HepG2 (cell line): ENCODE results near the gene PYCARD. TPM values are rescaled to one million over a fixed set of nuclear protein-coding genes. Genes with fewer than 3 reads are reported as not detected.

Source experiments
- ATAC-seq: fragments of 200-7000 bp; cut with Tn5 transposase; 3 replicates; pipeline ENCODE4 v1.9.1; 2020; ENCODE audit warnings: mild to moderate bottlenecking, moderate library complexity
- BruUV-seq: library from RNA; stranded (reverse); fragments of 400-500 nt; replicated peaks from 2 replicates; lab custom pipeline; 2021; lab: Mats Ljungman, UMichigan
- CTCF ChIA-PET: fragments of 300-600 bp; formaldehyde crosslinking; extraction: SDS; loops from one replicate; lab custom pipeline; 2021; ENCODE audit warnings: low total read pairs, inconsistent platforms, low intra/inter-chr PET ratio; lab: Yijun Ruan, JAX
- POLR2A ChIA-PET: fragments of 350-600 bp; sonication (Branson Sonifier 250); formaldehyde crosslinking; loops from one replicate; lab custom pipeline; 2020; ENCODE audit warnings: antibody characterized with exemption, inconsistent platforms; lab: Yijun Ruan, JAX
- DNase-seq: peaks from one replicate; pipeline ENCODE4 v3.0.0-alpha.2; 2015; ENCODE audit warnings: low spot score
- FAIRE-seq: peaks from 3 replicates; lab custom pipeline; 2011; peaks lifted over from hg19 to GRCh38; lab: Jason Lieb, UNC
- H2AFZ ChIP-seq: one replicate; pipeline ENCODE4 v1.6.1; 2011; ENCODE audit warnings: low read length, inconsistent platforms
- H3K27ac ChIP-seq: fragments of 300-600 bp; 3 replicates; pipeline ENCODE4 v1.8.0; 2011; ENCODE audit warnings: mixed run types, mild to moderate bottlenecking, mixed read lengths, low read length, inconsistent platforms; ENCODE audit not compliant: insufficient read depth; ENCODE audit errors: extremely low read length
- H3K27me3 ChIP-seq, 2 experiments: fragments of 200-600 bp in 1 of 2; 2 replicates in 1 of 2; 3 replicates in 1 of 2; pipeline versions ENCODE4 v1.6.0 to v1.8.0; 2011; ENCODE audit warnings: low read length in 2 of 2, mild to moderate bottlenecking in 2 of 2, moderate library complexity in 2 of 2, inconsistent platforms in 1 of 2; ENCODE audit not compliant: insufficient read depth in 2 of 2, control insufficient read depth in 1 of 2
- H3K36me3 ChIP-seq, 2 experiments: fragments of 200-600 bp in 1 of 2; replicated peaks in 1 of 2; 2 replicates in 1 of 2; 3 replicates in 1 of 2; pipeline versions ENCODE4 v1.5.1 to v1.8.0; 2011; ENCODE audit warnings: low read length in 2 of 2, inconsistent platforms in 1 of 2; ENCODE audit not compliant: insufficient read depth in 2 of 2, control insufficient read depth in 1 of 2
- H3K4me1 ChIP-seq: 2 replicates; pipeline ENCODE4 v1.5.1; 2012; ENCODE audit warnings: low read length, inconsistent platforms; ENCODE audit not compliant: insufficient read depth
- H3K4me2 ChIP-seq: 2 replicates; pipeline ENCODE4 v1.6.0; 2011; ENCODE audit warnings: low read depth, low read length, inconsistent platforms
- H3K4me3 ChIP-seq, 3 experiments: fragments of 200-600 bp in 1 of 3; sonication (generic), shearing (Covaris generic) in 1 of 3; replicated peaks in 1 of 3; 2 replicates each; pipeline ENCODE4 v1.5.1; 2011 to 2016; ENCODE audit warnings: low read length in 3 of 3, inconsistent platforms in 2 of 3, low read depth in 2 of 3, mild to moderate bottlenecking in 2 of 3, control low read depth in 1 of 3, mixed read lengths in 1 of 3; ENCODE audit not compliant: insufficient read depth in 1 of 3
- H3K79me2 ChIP-seq: one replicate; pipeline ENCODE4 v1.6.1; 2011; ENCODE audit warnings: low read length, inconsistent platforms; ENCODE audit not compliant: insufficient read depth
- H3K9ac ChIP-seq: 2 replicates; pipeline ENCODE4 v1.6.0; 2011; ENCODE audit warnings: mild to moderate bottlenecking, low read depth, low read length, inconsistent platforms; ENCODE audit not compliant: insufficient read depth
- H3K9me3 ChIP-seq: 2 replicates; pipeline ENCODE4 v1.5.1; 2012; ENCODE audit warnings: mild to moderate bottlenecking, low read length
- H4K20me1 ChIP-seq: 2 replicates; pipeline ENCODE4 v1.6.0; 2011; ENCODE audit warnings: inconsistent platforms, mild to moderate bottlenecking, low read length, moderate library complexity; ENCODE audit not compliant: insufficient read depth
- ASH2L ChIP-seq: fragments of 300-600, 200-600 bp; sonication (generic); IDR thresholded peaks from 2 replicates; pipeline ENCODE4 v1.7.0; 2017; ENCODE audit warnings: low read depth, mild to moderate bottlenecking, moderate library complexity, mixed read lengths, low read length; ENCODE audit not compliant: insufficient read length
- FOXP4 ChIP-seq: sonication (generic); formaldehyde crosslinking; IDR thresholded peaks from 2 replicates; pipeline ENCODE4 v1.4.0; 2020; ENCODE audit warnings: missing genetic modification reagents
- KLF12 ChIP-seq: sonication (generic); formaldehyde crosslinking; IDR thresholded peaks from 2 replicates; pipeline ENCODE4 v1.4.0; 2020; ENCODE audit warnings: missing genetic modification reagents, borderline replicate concordance
- MXD1 ChIP-seq: sonication (generic); formaldehyde crosslinking; IDR thresholded peaks from 2 replicates; pipeline ENCODE4 v1.4.0; 2020; ENCODE audit warnings: mild to moderate bottlenecking, missing genetic modification reagents
- ZIK1 ChIP-seq: sonication (generic); formaldehyde crosslinking; IDR thresholded peaks from 2 replicates; pipeline ENCODE4 v1.5.0; 2020; ENCODE audit warnings: mild to moderate bottlenecking, low read depth, missing genetic modification reagents, borderline replicate concordance
- ZNF34 ChIP-seq: sonication (generic); formaldehyde crosslinking; IDR thresholded peaks from 2 replicates; pipeline ENCODE4 v1.4.0; 2020; ENCODE audit warnings: mild to moderate bottlenecking, missing genetic modification reagents, borderline replicate concordance
- ZNF580 ChIP-seq: IDR thresholded peaks from 2 replicates; pipeline ENCODE4 v1.6.1; 2016; ENCODE audit warnings: low read depth, borderline replicate concordance
- WGBS: methylation state at CpG from one replicate; pipeline ENCODE4 v1.1.6; 2017; ENCODE audit warnings: low lambda C conversion rate; 5-methylcytosine and 5-hydroxymethylcytosine counted together
- in situ Hi-C: cut with HindIII; loops from 2 replicates; pipeline ENCODE4 v1.10.0; 2017; ENCODE audit warnings: low pct_unique_long_range_greater_than_20kb; ENCODE audit not compliant: extremely low pct_ligation_motif_present
- intact Hi-C: fragments of 100-400 bp; cut with micrococcal nuclease; formaldehyde crosslinking; loops from one replicate; pipeline ENCODE4 v1.10.0; 2022; ENCODE audit not compliant: unreplicated experiment
- polyA plus RNA-seq, 8 experiments: library from polyadenylated mRNA; depleted of rRNA in 3 of 8; stranded (reverse) in 7 of 8; unstranded in 1 of 8; fragments of >200 nt; fragmentation: Illumina TruSeq in 4 of 8; extraction: Trizol in 4 of 8; gene quantifications; 2 replicates each; pipeline versions ENCODE4 v1.2.1 to v1.2.3, GENCODE V29; 2011 to 2016; ENCODE audit warnings: low read depth in 4 of 8, missing spikeins in 1 of 8, mixed read lengths in 1 of 8; ENCODE audit not compliant: insufficient read depth in 1 of 8
- total RNA-seq, 5 experiments: library from RNA; depleted of rRNA; stranded (reverse); fragments of >200 nt; fragmentation: Illumina TruSeq; extraction: Trizol; gene quantifications; 2 replicates each; pipeline ENCODE4 v1.2.3, GENCODE V29; 2016; ENCODE audit warnings: low read depth in 1 of 5

Gene PYCARD
- total and polyA plus RNA-seq, 2 of the 13 experiments (the other 11 are each of a cell fraction or from before 2014, with no cell fraction given) = 4.8 to 9.2 TPM

GRCh38 chr16:31225193-31225592 is 22.6 kb upstream of the PYCARD start:
- no peak overlapping the region for H3K27ac ChIP-seq
- no peak overlapping the region for H3K4me3 ChIP-seq
- H3K79me2 ChIP-seq = no peaks in the 10 kb centered on the region
- in situ Hi-C loops (no loop called here), intact Hi-C loops (no loop called here)
- no peak overlapping the region for H3K4me2 ChIP-seq
- H3K9me3 ChIP-seq = no peaks in the 10 kb centered on the region
- no peaks in the 10 kb centered on the region for H3K36me3 ChIP-seq
- TF ChIP-seq MXD1 (CRISPR knock-in tag) (no peak), FOXP4 (CRISPR knock-in tag) (no peak), ZNF34 (CRISPR knock-in tag) (no peak), ZNF580 (CRISPR knock-in tag) (no peak), KLF12 (CRISPR knock-in tag) (no peak), ASH2L (no peak), ZIK1 (CRISPR knock-in tag) (no peak)
- POLR2A ChIA-PET = no interaction called here
- no peak for FAIRE-seq
- 40% methylated on average over 3 of the region's 3 CpGs for WGBS
- ATAC-seq = no peak
- no peak for DNase-seq
- H2AFZ ChIP-seq = no peak overlapping the region
- CTCF ChIA-PET = no interaction called here
- BruUV-seq = no TSS peak
- H3K9ac ChIP-seq = no peak overlapping the region
- no peaks in the 10 kb centered on the region for H4K20me1 ChIP-seq
- H3K27me3 ChIP-seq = peaks cover 9 to 46% of the 10 kb centered on the region in 2 experiments; a peak in 4 of 5 replicates
- H3K4me1 ChIP-seq = no peaks in the 10 kb centered on the region
